PFSK-1 (cell line): ENCODE data around the gene TNNC1.

Experiments
- FOXP2 ChIP-seq: optimal IDR thresholded peaks from 2 replicates; pipeline ENCODE3; 2011; ENCODE audit warnings: borderline replicate concordance, control low read depth, inconsistent platforms; ENCODE audit not compliant: insufficient read depth; ENCODE audit errors: extremely low read length, extremely low read depth
- POLR2AphosphoS5 ChIP-seq: IDR thresholded peaks from 2 replicates; pipeline ENCODE4 v1.6.1; 2012; ENCODE audit warnings: low read depth, mild to moderate bottlenecking, control low read depth, low read length, moderate library complexity
- SIN3A ChIP-seq: IDR thresholded peaks from 2 replicates; pipeline ENCODE4 v1.6.1; 2012; ENCODE audit warnings: mild to moderate bottlenecking, low read length, moderate library complexity, borderline replicate concordance; ENCODE audit not compliant: insufficient read depth
- TAF1 ChIP-seq: IDR thresholded peaks from 2 replicates; pipeline ENCODE4 v1.6.1; 2012; ENCODE audit warnings: low read length, control low read depth, borderline replicate concordance; ENCODE audit not compliant: insufficient read depth
- TF ChIP-seq, protein P1 (sequence below), 2 experiments: IDR thresholded peaks; 2 replicates each; pipeline versions ENCODE4 v1.6.1 to v1.8.0; 2011 to 2012; ENCODE audit warnings: low read depth in 2 of 2, low read length in 2 of 2, control low read depth in 1 of 2, inconsistent platforms in 1 of 2, mild to moderate bottlenecking in 1 of 2, moderate library complexity in 1 of 2; ENCODE audit not compliant: insufficient read depth in 1 of 2

DNA sequence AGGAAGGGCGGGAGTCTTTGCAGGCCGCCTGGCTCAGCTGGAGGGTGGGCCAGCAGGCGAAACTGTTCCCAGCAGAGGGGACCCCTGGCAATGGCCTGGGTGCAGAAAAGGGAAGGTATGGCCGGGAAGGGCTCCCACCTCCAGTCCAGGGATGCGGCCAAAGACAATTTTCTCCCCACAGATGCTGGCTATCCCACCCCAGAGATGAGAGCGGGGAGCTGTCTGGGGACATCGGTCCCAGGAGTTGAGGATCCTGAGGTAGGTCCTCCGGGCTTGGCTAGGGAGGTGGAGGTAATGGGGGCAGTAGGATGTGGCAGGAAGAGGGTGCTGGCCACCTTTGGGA is 10.6 kb downstream of the TNNC1 start:
- TF ChIP-seq, protein P1, sequence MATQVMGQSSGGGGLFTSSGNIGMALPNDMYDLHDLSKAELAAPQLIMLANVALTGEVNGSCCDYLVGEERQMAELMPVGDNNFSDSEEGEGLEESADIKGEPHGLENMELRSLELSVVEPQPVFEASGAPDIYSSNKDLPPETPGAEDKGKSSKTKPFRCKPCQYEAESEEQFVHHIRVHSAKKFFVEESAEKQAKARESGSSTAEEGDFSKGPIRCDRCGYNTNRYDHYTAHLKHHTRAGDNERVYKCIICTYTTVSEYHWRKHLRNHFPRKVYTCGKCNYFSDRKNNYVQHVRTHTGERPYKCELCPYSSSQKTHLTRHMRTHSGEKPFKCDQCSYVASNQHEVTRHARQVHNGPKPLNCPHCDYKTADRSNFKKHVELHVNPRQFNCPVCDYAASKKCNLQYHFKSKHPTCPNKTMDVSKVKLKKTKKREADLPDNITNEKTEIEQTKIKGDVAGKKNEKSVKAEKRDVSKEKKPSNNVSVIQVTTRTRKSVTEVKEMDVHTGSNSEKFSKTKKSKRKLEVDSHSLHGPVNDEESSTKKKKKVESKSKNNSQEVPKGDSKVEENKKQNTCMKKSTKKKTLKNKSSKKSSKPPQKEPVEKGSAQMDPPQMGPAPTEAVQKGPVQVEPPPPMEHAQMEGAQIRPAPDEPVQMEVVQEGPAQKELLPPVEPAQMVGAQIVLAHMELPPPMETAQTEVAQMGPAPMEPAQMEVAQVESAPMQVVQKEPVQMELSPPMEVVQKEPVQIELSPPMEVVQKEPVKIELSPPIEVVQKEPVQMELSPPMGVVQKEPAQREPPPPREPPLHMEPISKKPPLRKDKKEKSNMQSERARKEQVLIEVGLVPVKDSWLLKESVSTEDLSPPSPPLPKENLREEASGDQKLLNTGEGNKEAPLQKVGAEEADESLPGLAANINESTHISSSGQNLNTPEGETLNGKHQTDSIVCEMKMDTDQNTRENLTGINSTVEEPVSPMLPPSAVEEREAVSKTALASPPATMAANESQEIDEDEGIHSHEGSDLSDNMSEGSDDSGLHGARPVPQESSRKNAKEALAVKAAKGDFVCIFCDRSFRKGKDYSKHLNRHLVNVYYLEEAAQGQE (IDR thresholded peaks at IDR 0.05; ENCODE audit: insufficient read depth in 1 of 2, low read depth in 2 of 2, low read length in 2 of 2) = no peak
- no peak for TF ChIP-seq POLR2AphosphoS5
- no peak for TF ChIP-seq TAF1
- no peak for TF ChIP-seq SIN3A
- no peak for TF ChIP-seq FOXP2
